Uterus (tissue), 4 donors: Measurements from ENCODE around the gene MMP8. TPM values are rescaled to one million over a fixed set of nuclear protein-coding genes. Genes with fewer than 3 reads are reported as not detected.

Experiments
- DNase-seq, 2 donors: peaks; one replicate each; pipeline ENCODE4 v3.0.0-alpha.2; 2019 to 2020
- H3K27ac ChIP-seq, 2 donors: fragments of 200-600 bp; sonication (generic); 1 replicate in 1 of 2; 2 replicates in 1 of 2; pipeline ENCODE4 v1.5.1; 2016 to 2018
- H3K27me3 ChIP-seq, 2 donors: fragments of 200-600 bp; sonication (generic); one replicate each; pipeline ENCODE4 v1.5.1; 2018 to 2019; ENCODE audit warnings: control low read depth in 1 of 2
- H3K36me3 ChIP-seq, 2 donors: fragments of 200-600 bp; sonication (generic); one replicate each; pipeline ENCODE4 v1.5.1; 2019; ENCODE audit warnings: control low read depth in 1 of 2
- H3K4me1 ChIP-seq, 2 donors: fragments of 200-600 bp; sonication (generic); one replicate each; pipeline ENCODE4 v1.5.1; 2018 to 2019; ENCODE audit warnings: control low read depth in 1 of 2
- H3K4me3 ChIP-seq, 2 donors: fragments of 200-600 bp; sonication (generic); 1 replicate in 1 of 2; 2 replicates in 1 of 2; pipeline ENCODE4 v1.5.1; 2018 to 2019; ENCODE audit warnings: mild to moderate bottlenecking in 1 of 2
- H3K9me3 ChIP-seq, 2 donors: fragments of 200-600 bp; sonication (generic); one replicate each; pipeline ENCODE4 v1.5.1; 2019; ENCODE audit warnings: control low read depth in 1 of 2
- POLR2A ChIP-seq, 2 donors: fragments of 450-650 bp; IDR thresholded peaks; one replicate each; pipeline ENCODE4 v1.6.1; 2016; ENCODE audit warnings: antibody characterized with exemption in 2 of 2, mild to moderate bottlenecking in 1 of 2, moderate library complexity in 1 of 2
- intact Hi-C: fragments of 100-400 bp; cut with DNase I; formaldehyde crosslinking; loops from one replicate; pipeline ENCODE4 v1.15.1; 2023; ENCODE audit warnings: low total_unique reads
- total RNA-seq, 4 donors: library from RNA; depleted of rRNA in 3 of 4; stranded (reverse); fragments of >200 nt in 3 of 4; gene quantifications; one replicate each; pipeline versions ENCODE4 v1.1.0 to v1.2.4, GENCODE V29; 2014 to 2023
- TF ChIP-seq, protein P1 (sequence below), 4 experiments: fragments of 200-600 bp in 2 of 4; fragments of 450-650 bp in 2 of 4; sonication (generic) in 2 of 4; IDR thresholded peaks; one replicate each; pipeline ENCODE4 v1.5.1; 2016 to 2019; ENCODE audit warnings: antibody characterized with exemption in 4 of 4, mild to moderate bottlenecking in 2 of 4, moderate library complexity in 1 of 4
- donor health status: DM: yes; HTN: yes; CAD: no.

The MMP8 gene
- total RNA-seq, 4 donors from 2014 or later, result 0.76 to 1.5 TPM; not detected in 2

DNA sequence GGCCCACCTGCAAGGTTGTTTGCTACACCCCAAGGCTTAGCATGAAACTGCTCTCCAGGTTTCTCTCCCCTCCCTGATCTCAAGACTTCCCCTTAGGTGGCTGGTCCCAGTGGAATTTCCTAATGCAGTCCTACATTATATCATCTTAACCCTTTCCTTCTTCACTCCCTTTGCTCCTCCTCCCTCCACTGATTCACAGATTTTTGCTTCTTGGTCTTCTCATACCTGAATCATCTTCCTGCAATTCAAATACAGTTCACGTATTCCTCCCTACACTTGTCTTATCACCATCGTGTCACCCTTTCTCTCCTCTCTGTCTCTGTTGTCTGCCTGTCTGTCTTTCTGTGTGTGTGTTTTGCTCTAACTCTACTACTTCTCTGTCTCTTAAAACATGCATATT lies 38.7 kb upstream of the MMP8 start:
- no peaks in the 10 kb centered on the region for H3K27me3 ChIP-seq
- H3K4me3 ChIP-seq, result no peak overlapping the region
- no peaks in the 10 kb centered on the region for H3K9me3 ChIP-seq
- no peak for DNase-seq
- intact Hi-C loops, result no loop called here
- no peak overlapping the region for H3K27ac ChIP-seq
- no peaks in the 10 kb centered on the region for H3K36me3 ChIP-seq
- no peak for TF ChIP-seq POLR2A (IDR thresholded peaks at IDR 0.05)
- TF ChIP-seq, protein P1, sequence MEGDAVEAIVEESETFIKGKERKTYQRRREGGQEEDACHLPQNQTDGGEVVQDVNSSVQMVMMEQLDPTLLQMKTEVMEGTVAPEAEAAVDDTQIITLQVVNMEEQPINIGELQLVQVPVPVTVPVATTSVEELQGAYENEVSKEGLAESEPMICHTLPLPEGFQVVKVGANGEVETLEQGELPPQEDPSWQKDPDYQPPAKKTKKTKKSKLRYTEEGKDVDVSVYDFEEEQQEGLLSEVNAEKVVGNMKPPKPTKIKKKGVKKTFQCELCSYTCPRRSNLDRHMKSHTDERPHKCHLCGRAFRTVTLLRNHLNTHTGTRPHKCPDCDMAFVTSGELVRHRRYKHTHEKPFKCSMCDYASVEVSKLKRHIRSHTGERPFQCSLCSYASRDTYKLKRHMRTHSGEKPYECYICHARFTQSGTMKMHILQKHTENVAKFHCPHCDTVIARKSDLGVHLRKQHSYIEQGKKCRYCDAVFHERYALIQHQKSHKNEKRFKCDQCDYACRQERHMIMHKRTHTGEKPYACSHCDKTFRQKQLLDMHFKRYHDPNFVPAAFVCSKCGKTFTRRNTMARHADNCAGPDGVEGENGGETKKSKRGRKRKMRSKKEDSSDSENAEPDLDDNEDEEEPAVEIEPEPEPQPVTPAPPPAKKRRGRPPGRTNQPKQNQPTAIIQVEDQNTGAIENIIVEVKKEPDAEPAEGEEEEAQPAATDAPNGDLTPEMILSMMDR (IDR thresholded peaks at IDR 0.05), result no peak
- H3K4me1 ChIP-seq, result no peaks in the 10 kb centered on the region

DNA sequence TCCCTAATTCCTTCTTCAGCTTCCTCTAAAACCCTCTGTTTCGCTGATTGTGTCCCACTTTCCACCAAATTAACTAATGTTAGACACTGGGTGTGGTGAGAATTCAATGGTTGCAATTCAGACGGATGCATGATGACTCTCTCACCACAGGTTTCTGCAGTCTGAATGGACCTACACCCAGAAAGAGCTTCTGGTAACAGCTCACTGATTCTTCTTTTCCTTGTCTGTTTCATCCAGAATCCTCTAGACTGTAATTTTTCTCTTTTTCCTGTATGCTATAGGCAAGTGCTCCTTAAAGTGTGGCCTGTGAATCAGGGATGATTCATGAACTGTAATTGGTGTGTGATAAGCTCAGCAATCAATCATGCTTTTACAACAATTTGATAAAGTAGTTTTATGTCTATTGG lies 37.6 kb upstream of the MMP8 start:
- Histone ChIP-seq H3K36me3 (no peaks in the 10 kb centered on the region), H3K4me1 (no peaks in the 10 kb centered on the region), H3K27ac (no peak overlapping the region), H3K9me3 (no peaks in the 10 kb centered on the region), H3K4me3 (no peak overlapping the region), H3K27me3 (no peaks in the 10 kb centered on the region)
- TF ChIP-seq POLR2A (IDR thresholded peaks at IDR 0.05), result no peak
- TF ChIP-seq, protein P1 (IDR thresholded peaks at IDR 0.05), result no peak
- intact Hi-C loops, result no loop called here
- no peak for DNase-seq

DNA sequence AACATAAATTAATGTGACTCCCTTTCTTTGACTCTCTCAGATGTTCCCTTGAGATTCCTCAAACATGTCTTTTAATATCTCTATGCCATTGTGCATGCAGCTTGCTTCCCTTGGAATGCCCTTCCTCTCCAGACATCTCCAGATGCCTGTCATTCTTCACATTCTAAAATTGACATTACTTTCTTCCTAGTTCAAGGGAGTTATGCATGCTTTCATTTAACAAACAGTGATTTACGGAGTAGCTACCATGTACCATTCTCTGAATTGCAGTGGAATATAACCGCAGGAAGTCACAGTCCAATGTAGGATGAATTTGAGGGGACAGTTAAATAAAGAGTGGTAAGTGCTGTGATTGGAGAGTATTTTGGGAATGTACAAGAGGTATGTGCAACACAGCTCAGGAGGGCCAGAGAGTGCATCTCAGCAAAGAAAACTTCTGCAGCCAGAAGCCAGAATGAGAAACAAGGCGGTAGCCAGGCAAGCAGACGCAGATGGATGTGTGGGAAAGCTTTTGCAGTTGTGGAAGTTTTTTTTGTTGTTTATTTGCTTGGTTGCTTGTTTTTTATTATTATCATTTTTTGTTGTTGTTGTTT lies 37.0 kb upstream of the MMP8 start:
- Histone ChIP-seq H3K4me1 (no peaks in the 10 kb centered on the region), H3K9me3 (no peaks in the 10 kb centered on the region), H3K27ac (no peak overlapping the region), H3K27me3 (no peaks in the 10 kb centered on the region), H3K36me3 (no peaks in the 10 kb centered on the region), H3K4me3 (no peak overlapping the region)
- DNase-seq, result no peak
- intact Hi-C loops, result no loop called here
- TF ChIP-seq, protein P1 (IDR thresholded peaks at IDR 0.05), result no peak
- TF ChIP-seq POLR2A (IDR thresholded peaks at IDR 0.05), result no peak

DNA sequence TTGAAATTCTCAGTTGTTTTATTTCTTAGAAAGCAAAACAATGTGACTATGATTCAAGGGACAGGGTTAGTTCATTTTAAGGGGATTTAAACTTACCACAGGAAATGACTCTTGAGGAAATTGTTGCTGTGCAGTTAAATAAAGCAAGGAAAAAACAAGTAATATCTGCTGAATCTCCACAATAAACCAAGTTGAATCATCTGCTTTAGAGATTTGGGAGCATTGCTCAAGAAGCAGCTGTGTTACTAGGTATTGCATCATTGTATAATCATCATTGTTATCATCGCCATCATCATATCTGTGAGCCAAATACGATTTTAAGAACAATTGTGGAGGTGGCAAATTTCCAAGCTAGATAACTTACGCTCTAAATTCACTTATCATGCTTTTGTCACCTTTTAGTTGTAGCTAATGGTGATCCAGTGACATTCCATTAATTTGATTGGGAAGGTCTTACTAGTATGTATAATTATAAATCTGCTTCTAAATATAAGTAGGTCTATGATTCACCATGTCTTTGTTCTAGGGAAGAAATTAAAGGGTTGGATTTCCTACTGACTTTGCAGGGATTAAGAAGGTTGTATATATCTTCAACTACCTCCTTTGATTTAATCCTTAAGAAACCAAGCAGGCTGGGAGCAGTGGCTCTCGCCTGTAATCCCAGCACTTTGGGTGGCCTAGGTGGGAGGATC lies 35.7 kb upstream of the MMP8 start:
- DNase-seq, result no peak
- H3K4me3 ChIP-seq, result no peak overlapping the region
- H3K27ac ChIP-seq, result no peak overlapping the region
- intact Hi-C loops, result no loop called here
- H3K36me3 ChIP-seq, result no peaks in the 10 kb centered on the region
- no peaks in the 10 kb centered on the region for H3K27me3 ChIP-seq
- H3K9me3 ChIP-seq, result no peaks in the 10 kb centered on the region
- H3K4me1 ChIP-seq, result no peaks in the 10 kb centered on the region
- no peak for TF ChIP-seq POLR2A (IDR thresholded peaks at IDR 0.05)
- TF ChIP-seq, protein P1 (IDR thresholded peaks at IDR 0.05), result no peak

DNA sequence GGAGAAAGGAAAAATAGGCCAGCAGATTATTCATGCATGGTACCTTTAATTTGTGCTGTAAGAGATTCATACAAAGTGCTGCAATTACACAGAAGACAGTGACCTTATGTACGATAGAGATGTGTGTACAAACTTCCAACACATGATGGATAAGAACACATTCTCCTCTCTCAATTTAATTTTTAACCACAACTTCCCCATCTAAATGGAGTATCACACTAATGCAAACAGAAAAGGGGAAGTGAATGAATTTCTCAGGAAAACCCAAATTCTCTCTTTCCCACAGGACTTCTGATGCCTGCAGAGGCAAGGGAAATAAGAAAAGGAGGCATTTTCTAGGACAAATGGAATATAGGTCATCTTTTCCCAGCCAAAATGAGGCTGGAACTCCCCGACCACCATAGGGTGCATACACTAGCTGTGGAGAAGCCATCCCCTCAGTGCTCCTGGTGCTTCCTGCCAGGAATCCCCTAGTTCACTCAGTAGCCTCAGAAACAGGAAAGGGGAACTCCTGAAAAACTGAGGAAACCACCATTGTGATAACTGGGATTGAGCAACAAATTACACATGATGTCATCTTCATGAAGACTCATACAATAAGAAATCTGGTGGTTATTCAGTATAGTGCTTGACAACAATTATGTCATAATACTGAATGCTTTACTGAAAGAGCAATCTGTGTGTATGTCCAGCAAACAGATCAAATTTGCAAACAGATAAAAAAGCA lies 33.2 kb upstream of the MMP8 start:
- intact Hi-C loops, result no loop called here
- DNase-seq, result no peak
- no peaks in the 10 kb centered on the region for H3K27me3 ChIP-seq
- H3K4me3 ChIP-seq, result no peak overlapping the region
- H3K36me3 ChIP-seq, result no peaks in the 10 kb centered on the region
- no peaks in the 10 kb centered on the region for H3K4me1 ChIP-seq
- H3K9me3 ChIP-seq, result no peaks in the 10 kb centered on the region
- no peak overlapping the region for H3K27ac ChIP-seq
- TF ChIP-seq POLR2A (IDR thresholded peaks at IDR 0.05), result no peak
- TF ChIP-seq, protein P1 (IDR thresholded peaks at IDR 0.05), result no peak
